Retinal pigment epithelial cell (primary cell): ENCODE results near the gene ZACN.

Source experiments
- DNase-seq: peaks from one replicate; pipeline ENCODE4 v3.0.0-alpha.2; 2010; ENCODE audit warnings: low read depth
- H3K4me3 ChIP-seq: 2 replicates; pipeline ENCODE4 v1.5.1; 2011; ENCODE audit warnings: mild to moderate bottlenecking, low read length, control low read depth, moderate library complexity
- TF ChIP-seq, protein P1 (sequence below): conservative IDR thresholded peaks from 2 replicates; pipeline ENCODE4 v1.5.1; 2011; ENCODE audit warnings: low read depth, low read length, control low read depth, inconsistent platforms

The ZACN gene

DNA sequence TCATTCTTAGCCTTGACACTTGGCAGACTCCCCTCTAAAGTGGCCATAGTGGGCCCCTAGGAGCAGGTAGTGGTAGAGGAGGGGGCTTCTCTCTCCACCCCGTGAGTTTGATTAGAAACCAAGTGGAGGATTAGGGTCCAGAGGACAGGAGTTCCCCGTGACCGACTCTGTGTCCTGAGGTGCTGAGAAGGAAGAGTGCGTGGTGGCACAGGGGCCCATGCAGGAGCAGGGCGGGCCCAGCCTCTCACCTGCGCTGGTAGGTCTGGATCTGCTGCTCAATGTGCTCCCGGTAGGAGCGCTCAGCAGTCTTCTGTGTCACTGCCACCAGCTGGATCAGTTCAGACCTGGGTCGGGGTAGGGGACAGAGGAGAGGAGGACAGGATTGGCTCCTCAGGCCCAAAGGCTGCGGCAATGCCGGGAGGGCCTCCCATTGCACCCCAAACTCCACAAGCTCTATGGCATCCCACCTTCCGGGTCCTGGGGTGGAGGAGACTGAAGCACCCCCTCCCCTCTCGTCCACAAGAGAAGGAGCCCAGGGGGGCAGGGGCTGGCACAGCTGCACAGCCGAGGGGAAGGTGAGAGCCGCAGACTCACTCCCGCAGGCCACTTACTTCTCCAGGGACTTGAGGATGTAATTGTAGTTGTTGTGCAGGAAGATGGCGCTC lies 6.2 kb downstream of the ZACN start:
- TF ChIP-seq, protein P1, sequence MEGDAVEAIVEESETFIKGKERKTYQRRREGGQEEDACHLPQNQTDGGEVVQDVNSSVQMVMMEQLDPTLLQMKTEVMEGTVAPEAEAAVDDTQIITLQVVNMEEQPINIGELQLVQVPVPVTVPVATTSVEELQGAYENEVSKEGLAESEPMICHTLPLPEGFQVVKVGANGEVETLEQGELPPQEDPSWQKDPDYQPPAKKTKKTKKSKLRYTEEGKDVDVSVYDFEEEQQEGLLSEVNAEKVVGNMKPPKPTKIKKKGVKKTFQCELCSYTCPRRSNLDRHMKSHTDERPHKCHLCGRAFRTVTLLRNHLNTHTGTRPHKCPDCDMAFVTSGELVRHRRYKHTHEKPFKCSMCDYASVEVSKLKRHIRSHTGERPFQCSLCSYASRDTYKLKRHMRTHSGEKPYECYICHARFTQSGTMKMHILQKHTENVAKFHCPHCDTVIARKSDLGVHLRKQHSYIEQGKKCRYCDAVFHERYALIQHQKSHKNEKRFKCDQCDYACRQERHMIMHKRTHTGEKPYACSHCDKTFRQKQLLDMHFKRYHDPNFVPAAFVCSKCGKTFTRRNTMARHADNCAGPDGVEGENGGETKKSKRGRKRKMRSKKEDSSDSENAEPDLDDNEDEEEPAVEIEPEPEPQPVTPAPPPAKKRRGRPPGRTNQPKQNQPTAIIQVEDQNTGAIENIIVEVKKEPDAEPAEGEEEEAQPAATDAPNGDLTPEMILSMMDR = no peak
- no peak for DNase-seq

DNA sequence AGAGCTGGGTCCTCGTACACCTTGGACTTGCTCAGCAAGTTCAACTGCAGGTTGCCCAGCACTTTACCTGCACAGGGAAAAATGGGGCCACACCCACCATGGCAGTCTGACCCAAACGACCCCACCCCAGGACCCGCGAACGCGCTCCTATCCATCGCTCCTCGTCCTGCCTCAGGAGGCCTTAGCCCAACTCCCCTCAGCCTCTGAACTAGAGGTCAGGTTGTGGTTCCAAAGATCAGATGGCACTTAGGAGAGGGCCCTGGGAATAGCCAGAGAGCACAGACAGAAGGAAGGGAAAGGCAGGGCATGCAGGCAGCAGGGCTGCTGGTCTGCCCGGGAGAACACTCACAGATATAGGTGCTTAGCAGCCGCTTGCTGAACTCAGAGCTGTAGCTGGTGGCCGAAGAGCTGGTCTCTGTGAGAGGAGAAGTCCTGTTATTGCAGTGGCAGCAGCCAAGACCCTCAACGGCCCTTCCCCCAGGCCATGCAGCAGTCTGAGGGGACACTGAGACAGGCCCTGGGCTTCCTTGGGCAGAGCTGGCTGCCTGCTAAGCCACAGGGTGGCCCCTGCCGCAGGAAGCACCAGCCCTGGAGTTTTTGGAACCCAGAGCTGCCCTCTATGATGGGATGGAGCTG lies 6.9 kb downstream of the ZACN start:
- DNase-seq = no peak
- H3K4me3 ChIP-seq = no peak overlapping the region
- TF ChIP-seq, protein P1 = no peak

More for the DNA sequence above, 6.2 kb downstream of the ZACN start:
- no peak overlapping the region for H3K4me3 ChIP-seq

DNA sequence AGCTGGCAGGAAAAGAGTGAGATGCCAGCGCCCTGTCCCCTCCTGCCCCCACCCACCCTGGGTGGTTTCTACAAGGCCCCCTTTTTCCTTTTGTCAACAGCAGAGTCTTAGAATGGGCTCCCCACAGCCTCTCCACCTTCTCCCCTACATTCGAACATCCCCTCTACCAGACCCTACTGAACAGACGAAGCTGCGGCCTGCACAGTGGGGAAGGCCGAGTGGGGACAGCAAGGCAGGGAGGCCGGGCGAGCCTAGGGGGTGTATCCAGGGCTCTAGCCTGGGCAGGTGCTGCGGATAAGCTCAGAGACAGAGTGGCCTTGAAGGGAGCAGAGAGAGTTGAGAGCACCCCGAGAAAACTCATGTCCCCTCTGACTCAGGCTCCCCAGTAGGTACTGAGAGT lies 7.4 kb downstream of the ZACN start:
- TF ChIP-seq, protein P1 = no peak
- no peak for DNase-seq
- no peak overlapping the region for H3K4me3 ChIP-seq

DNA sequence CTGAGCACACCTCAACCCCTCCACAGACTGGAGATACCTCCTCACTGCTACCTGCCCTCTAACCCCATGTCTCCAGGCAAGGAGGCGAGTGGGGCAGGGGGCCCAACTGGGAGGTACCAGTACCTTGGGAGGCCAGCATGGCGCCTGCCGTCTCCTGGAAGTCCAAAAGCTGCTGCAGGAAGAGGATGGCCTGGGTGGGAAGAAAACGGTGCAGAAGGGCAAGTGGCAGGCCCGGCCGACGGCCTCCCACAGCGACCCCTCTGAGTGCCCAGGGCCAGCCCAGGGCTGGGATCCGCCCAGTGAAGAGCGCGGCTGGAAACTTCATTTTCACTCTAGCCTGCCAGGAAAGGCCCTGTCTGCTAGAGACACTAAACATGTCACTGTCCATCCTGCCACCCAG lies 8.5 kb downstream of the ZACN start:
- no peak overlapping the region for H3K4me3 ChIP-seq
- DNase-seq = no peak
- TF ChIP-seq, protein P1 = no peak

DNA sequence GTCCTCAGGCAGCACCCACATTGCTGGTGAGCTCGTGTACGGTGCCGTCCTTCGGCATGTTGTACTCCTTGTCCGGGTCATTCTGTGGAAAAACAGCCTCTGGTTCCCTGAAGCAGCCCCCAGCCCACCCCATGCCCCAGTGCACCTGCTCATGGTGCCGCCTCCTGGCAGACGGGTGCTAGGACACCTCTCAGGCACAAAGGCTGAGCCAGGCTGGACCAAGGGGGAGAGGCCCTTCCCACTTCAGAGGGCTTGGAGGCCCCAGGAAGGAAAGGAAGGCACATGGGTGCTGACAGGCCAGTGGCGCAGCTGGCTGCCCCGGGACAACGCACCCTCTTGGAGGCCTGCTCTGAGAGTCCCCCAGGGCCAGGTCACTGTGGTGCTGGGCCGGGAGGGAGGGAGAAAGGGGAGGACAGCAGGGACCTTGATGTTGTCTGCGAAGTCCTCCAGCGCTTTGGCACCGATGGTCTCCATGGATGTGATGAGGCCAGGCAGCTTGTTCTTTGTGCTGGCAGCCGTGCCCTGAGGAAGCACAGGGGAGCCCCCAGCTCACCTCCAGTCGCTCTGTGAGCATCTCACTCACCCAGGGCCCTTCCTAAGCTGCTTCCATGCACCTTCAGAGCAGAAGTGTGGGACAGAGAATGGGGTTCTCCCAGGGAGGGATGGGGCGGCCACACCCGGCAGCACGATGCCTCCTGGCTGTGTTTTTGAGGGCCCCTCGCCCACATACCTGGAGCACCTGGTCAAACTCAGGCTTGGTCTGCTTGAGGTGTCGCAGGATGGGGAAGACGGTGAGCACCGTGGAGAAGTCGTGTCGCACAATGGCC lies 9.3 kb downstream of the ZACN start:
- TF ChIP-seq, protein P1 = no peak
- no peak for DNase-seq
- no peak overlapping the region for H3K4me3 ChIP-seq

DNA sequence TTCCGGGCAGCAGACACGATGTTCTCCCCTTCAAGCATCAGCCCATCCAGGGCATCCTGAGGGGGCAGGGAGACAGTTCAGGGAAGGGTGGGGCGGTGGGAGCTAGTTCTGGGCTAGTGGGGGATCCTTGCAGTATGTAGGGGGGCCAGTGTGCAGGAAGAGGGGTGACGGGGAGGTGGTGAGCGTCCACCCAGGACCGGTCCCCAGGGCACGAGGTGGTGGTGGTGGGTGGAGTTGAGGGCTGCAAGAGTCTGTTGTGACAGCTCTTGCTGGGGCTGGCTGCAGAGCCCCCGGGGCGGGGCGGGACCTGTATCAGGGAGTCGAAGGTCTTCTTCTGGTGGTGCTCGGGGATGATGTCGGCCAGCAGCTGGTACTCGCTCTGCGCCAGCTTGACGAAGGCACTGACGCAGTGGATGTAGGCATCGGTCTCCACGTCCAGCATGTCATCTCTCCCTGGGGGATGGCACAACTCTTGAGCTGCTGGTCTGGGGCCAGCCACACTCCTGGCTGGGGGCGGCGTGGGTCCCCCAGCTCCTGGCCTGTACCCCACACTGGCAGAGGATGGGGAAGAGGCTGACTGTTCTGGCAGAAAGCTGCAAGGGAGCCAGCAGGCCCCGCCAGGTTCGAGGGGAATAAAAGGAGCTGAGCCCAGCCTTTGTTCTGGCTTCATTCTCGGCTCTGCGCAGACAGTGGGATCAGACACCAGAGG lies 10.0 kb downstream of the ZACN start:
- DNase-seq = no peak
- TF ChIP-seq, protein P1 = no peak
- no peak overlapping the region for H3K4me3 ChIP-seq
